GM19372 (cell line): Measurements from ENCODE around the gene LAMA2.

ENCODE experiments used
- ATAC-seq: cut with Tn5 transposase; IDR thresholded peaks from one replicate; pipeline ENCODE4 v1.9.1; 2021; ENCODE audit warnings: mild to moderate bottlenecking, low read depth, moderate library complexity; ENCODE audit not compliant: unreplicated experiment

LAMA2 gene

GRCh38 chr6:129284225-129284624 is 401.3 kb downstream of the LAMA2 start:
- ATAC-seq: no peak

- ATAC-seq: no peak
Observed at GRCh38 chr6:129287231-129288177, 404.6 kb downstream of the LAMA2 start.

GRCh38 chr6:129289442-129289841 is 406.5 kb downstream of the LAMA2 start:
- no peak for ATAC-seq

GRCh38 chr6:129292836-129293235 is 409.9 kb downstream of the LAMA2 start:
- ATAC-seq: no peak

DNA sequence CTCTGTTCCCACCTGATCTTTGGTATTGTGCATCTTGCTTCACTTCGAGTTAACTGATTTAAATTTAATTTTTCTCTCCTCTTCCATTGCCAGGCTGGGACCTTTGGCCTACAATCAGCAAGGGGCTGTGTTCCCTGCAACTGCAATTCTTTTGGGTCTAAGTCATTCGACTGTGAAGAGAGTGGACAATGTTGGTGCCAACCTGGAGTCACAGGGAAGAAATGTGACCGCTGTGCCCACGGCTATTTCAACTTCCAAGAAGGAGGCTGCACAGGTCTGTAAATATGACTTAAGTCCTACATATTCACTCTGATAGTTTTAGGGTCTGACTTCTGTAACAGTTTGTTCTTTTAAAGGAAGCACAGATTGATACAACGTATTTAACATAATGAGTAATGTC is 414.7 kb downstream of the LAMA2 start:
- ATAC-seq: no peak

DNA sequence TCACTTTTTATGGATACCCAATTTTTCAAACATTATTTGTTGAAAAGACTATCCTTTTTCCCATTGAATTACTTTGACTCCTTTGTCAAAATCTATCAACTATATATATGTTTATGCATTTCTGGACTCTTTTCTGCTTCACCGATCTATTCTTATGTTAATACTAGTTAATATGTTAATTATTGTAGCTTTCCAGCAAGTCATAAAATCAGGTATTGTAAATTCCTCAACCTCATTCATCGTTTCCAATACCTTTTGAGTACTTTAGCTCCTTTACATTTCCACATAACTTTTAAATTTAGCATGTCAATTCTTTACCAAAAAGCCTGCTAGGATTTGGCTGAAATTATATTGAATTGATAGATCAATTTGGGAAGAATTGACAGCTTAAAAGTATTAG is 419.7 kb downstream of the LAMA2 start:
- no peak for ATAC-seq

DNA sequence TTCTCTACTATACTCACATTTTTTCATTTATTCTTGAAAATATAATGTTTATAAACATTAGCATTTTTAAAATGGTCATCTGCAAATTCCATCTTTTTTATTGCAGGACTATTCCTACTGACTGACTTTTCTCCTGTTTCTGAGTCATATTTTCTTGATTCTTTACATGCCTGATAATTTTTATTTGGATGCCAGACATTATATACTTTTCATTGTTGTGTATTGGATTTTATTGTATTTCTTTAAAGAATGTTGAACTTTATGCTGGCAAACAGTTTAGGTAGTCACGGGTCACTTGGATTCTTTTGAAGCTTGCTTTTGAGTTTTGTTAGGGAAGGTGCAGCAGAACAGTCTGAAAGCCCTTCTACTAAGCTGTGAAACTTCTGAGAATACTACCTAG is 423.9 kb downstream of the LAMA2 start:
- no peak for ATAC-seq

GRCh38 chr6:129307845-129308244 is 424.9 kb downstream of the LAMA2 start:
- ATAC-seq: no peak

DNA sequence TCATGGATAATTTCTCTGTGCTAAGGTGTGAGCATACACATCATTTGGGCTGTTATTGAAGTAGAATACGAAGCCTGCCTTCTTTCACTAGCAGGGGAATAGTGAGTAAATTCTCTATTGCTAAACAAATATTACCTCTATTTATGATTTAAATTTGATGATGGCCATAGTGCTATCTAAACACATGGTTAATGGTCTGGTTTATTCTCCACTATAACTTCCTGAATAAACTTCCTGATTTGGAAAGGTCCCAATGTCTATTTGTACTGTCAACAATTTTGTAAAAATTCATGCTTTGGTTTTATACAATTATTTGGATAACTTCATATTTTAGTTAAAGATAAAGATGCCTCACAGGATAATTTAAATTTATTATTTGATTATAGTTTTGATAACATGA is 426.2 kb downstream of the LAMA2 start:
- ATAC-seq: no peak

DNA sequence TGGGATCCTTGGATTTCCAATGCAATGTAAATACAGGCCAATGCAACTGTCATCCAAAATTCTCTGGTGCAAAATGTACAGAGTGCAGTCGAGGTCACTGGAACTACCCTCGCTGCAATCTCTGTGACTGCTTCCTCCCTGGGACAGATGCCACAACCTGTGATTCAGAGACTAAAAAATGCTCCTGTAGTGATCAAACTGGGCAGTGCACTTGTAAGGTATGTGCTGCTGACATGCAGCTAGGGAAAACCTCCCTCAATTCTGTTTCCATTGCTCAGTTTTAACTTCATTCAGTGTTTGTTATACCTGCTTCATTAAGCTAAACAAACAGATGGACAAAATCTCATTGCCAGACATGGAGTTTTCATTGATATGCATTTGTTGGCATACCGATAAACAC is 429.9 kb downstream of the LAMA2 start:
- ATAC-seq: no peak

GRCh38 chr6:129314575-129314974 is 431.6 kb downstream of the LAMA2 start:
- ATAC-seq: no peak

GRCh38 chr6:129317931-129318820 is 435.2 kb downstream of the LAMA2 start:
- ATAC-seq: no peak

- no peak for ATAC-seq
Observed at GRCh38 chr6:129320892-129321291, 438.0 kb downstream of the LAMA2 start.

DNA sequence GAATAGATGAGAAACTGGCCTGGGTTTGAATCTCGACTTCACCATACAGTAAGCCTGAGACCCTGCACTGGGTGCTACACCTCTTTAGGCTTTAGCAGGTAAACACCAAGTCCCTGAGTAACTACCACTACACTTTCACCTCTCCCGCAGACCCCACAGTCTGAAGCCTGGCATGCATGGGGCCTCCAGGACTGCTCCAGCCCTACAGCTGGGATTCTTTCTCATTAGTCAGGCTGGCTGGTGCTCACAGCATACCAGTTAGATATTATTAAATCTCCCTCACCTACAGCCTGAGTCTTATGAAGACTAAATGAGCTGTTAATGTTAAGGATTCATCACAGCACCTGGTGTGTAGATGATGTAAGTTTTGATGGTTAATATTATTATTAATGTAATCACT is 438.4 kb downstream of the LAMA2 start:
- no peak for ATAC-seq

DNA sequence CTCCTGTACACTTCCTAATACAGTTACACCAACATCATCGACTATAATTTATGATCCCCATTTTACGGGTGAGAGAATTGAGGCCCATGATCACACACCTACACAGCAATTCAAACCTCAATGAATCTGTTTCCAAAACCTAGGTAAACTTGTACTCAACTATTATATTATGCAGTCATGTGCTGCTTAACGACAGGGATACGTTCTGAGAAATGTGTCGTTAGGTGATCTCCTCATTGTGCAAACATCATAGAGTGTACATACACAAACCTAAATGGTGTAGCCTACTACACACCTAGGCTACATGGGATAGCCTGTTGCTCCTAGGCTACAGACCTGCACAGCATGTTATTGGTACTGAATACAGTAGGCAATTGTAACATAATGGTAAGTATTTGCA is 441.4 kb downstream of the LAMA2 start:
- ATAC-seq: no peak

DNA sequence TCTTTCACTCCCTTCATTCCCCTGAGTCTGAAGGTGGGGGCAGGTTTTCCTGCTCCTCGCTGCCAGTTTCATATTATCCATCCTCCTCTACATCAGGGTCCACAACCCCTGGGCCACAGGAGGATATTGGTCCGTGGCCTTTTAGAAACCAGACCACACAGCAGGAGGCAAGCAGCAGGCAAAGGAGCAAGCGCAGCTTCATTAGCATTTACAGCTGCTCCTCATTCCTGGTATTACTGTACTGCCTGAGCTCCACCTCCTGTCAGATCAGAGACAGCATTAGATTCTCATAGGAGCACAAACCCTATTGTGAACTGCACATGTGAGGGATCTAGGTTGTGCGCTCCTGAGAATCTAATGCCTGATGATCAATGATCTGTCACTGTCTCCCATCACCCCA is 446.7 kb downstream of the LAMA2 start:
- ATAC-seq: no peak

DNA sequence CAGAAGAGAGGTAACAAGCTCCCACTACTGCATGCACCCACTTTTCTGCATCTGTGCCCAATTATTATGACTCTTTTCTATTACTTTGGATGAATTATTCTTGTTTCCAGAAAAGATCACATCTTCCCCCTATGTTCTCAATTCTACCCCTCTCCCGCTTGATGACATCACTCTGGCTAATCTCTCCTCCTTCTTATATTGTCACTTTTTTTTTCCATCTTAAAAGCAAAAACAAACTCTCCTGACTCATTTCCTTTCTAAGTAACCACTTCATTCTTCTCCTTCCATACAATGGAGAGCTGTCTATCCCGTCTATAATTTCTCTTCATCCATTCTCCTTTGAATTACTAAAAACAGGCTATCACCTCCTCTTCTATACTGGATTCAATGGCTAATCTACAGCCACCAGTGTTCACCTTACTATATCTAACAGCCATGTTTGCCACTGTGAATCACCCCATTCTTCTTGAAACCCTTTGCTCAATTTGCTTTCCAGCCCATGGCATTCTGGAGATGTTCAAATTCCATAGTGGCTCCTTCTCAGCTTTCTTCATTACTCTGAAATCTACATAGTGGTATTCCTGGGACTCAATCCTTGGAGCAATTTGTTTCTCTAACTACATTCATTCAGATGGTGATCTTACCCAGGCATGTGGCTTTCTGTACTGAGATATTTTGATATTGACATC is 448.7 kb downstream of the LAMA2 start:
- ATAC-seq: no peak

DNA sequence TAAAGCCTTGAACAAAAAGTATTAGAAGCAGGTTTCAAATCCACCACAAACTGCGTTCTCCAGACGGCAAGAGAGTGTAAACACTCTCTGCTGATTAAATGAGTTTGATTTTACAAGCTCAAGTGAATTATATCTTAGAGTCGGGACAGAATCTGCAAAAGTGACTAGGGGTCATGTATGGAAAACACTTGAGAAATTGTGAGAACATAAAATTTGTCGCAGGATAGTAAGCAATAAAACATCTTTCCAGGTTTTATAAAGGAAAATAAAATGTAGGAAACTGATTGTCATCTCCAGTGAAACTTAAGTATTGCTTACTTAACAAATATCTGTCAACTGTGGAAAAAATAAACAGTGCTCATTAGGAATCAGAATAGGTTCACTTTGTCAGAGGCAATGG is 452.9 kb downstream of the LAMA2 start:
- ATAC-seq: no peak

DNA sequence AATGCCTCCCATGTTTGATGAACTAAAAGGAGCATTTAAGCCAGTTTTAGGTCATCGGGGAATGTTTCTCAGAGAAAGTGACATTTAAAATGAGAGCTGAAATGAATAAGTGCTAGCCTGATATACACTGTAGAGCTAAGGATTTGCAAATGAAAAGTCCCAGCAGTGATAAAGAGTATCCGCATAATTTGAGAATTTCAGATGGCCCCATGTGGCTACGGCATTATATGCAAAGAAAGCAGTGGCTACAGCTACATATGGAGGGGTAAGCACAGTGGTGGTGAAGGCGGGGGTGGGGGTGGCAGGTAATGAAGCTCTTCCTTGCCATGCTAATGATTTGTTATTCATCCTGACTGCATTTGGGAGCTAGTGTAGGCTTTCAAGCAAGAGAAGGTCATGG is 455.7 kb downstream of the LAMA2 start:
- no peak for ATAC-seq

GRCh38 chr6:129340983-129341382 is 458.0 kb downstream of the LAMA2 start:
- ATAC-seq: no peak

DNA sequence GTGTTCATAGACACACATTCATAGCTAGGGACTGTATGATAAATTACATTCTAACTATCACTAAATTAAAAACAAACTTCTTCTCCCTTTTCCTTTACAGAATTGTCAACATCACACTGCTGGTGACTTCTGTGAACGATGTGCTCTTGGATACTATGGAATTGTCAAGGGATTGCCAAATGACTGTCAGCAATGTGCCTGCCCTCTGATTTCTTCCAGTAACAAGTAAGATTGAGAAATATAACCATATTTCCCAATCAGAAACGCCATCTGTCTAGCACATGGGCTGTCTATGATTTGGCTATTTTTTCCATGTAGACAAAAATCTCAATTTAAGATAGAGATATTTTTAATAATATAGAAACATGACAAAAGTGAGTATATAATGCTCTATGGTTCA is 459.3 kb downstream of the LAMA2 start:
- no peak for ATAC-seq
